ENCODE measurements around the gene OR2T5.

GRCh38 chr1:248471154-248471553 is 17.2 kb upstream of the OR2T5 start:
- no peak for TF ChIP-seq EZH2 (IDR thresholded peaks at IDR 0.05; ENCODE audit: insufficient read depth, poor library complexity, severe bottlenecking)
- no peak for TF ChIP-seq EZH2phosphoT487 (IDR thresholded peaks at IDR 0.05; ENCODE audit: insufficient read depth, low read depth)

All from GM23248 (cell line).